Measurements from ENCODE around the gene TRIP10.
"Not testable (repeated sequence)": the region's sequence is repeated elsewhere in the genome, so short reads cannot be mapped to it uniquely, and the experiment has no call there.

TRIP10 gene

GRCh38 chr19:6700586-6701316, 38.7 kb upstream of the TRIP10 start:
- H3K4me3 ChIP-seq (ENCODE audit: low read length in 2 of 2): no peak overlapping the region

GRCh38 chr19:6705931-6706632, 33.4 kb upstream of the TRIP10 start:
- Histone ChIP-seq H3K36me3 (ENCODE audit: control insufficient read depth in 2 of 2, insufficient read depth in 2 of 2, low read length in 2 of 2) (no peaks in the 10 kb centered on the region), H3K27me3 (ENCODE audit: control insufficient read depth in 1 of 2, insufficient read depth in 2 of 2, low read length in 2 of 2) (peaks cover 6 to 14% of the 10 kb centered on the region in 2 donors), H3K4me1 (ENCODE audit: control insufficient read depth, insufficient read depth, low read length) (no peaks in the 10 kb centered on the region), H3K4me3 (ENCODE audit: low read length in 2 of 2) (no peak overlapping the region), H3K9me3 (ENCODE audit: control insufficient read depth in 2 of 2, low read length in 2 of 2) (no peaks in the 10 kb centered on the region), H3K27ac (ENCODE audit: low read length) (no peak overlapping the region), H3K9ac (ENCODE audit: low read length in 2 of 2) (no peak overlapping the region)

More at GRCh38 chr19:6700586-6701316, 38.7 kb upstream of the TRIP10 start:
- Histone ChIP-seq H3K4me1 (ENCODE audit: control insufficient read depth, insufficient read depth, low read length) (no peaks in the 10 kb centered on the region), H3K9ac (ENCODE audit: low read length in 2 of 2) (no peak overlapping the region), H3K27ac (ENCODE audit: low read length) (no peak overlapping the region), H3K27me3 (ENCODE audit: control insufficient read depth in 1 of 2, insufficient read depth in 2 of 2, low read length in 2 of 2) (peaks cover 0 to 4% of the 10 kb centered on the region in 2 donors), H3K36me3 (ENCODE audit: control insufficient read depth in 2 of 2, insufficient read depth in 2 of 2, low read length in 2 of 2) (no peaks in the 10 kb centered on the region), H3K9me3 (ENCODE audit: control insufficient read depth in 2 of 2, low read length in 2 of 2) (no peaks in the 10 kb centered on the region)

DNA sequence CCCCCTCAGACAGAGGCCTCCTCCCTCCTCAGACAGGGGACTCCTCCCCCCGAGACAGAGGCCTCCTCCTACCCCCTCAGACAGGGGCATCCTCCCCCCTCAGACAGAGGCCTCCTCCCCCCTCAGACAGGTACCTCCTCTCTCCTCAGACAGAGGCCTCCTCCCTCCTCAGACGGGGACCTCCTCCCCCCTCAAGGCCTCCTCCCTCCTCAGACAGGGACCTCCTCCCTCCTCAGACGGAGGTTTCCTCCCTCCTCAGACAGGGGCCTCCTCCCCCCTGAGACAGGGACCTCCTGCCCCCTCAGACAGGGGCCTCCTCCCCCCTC, 32.9 kb upstream of the TRIP10 start:
- H3K4me3 ChIP-seq (ENCODE audit: low read length in 2 of 2): no peak overlapping the region
- H3K36me3 ChIP-seq (ENCODE audit: control insufficient read depth in 2 of 2, insufficient read depth in 2 of 2, low read length in 2 of 2): no peaks in the 10 kb centered on the region
- no peak overlapping the region for H3K27ac ChIP-seq (ENCODE audit: low read length)
- H3K9ac ChIP-seq (ENCODE audit: low read length in 2 of 2): no peak overlapping the region
- H3K4me1 ChIP-seq (ENCODE audit: control insufficient read depth, insufficient read depth, low read length): no peaks in the 10 kb centered on the region
- no peaks in the 10 kb centered on the region for H3K9me3 ChIP-seq (ENCODE audit: control insufficient read depth in 2 of 2, low read length in 2 of 2)
- H3K27me3 ChIP-seq (ENCODE audit: control insufficient read depth in 1 of 2, insufficient read depth in 2 of 2, low read length in 2 of 2): peaks cover 9 to 17% of the 10 kb centered on the region in 2 donors

DNA sequence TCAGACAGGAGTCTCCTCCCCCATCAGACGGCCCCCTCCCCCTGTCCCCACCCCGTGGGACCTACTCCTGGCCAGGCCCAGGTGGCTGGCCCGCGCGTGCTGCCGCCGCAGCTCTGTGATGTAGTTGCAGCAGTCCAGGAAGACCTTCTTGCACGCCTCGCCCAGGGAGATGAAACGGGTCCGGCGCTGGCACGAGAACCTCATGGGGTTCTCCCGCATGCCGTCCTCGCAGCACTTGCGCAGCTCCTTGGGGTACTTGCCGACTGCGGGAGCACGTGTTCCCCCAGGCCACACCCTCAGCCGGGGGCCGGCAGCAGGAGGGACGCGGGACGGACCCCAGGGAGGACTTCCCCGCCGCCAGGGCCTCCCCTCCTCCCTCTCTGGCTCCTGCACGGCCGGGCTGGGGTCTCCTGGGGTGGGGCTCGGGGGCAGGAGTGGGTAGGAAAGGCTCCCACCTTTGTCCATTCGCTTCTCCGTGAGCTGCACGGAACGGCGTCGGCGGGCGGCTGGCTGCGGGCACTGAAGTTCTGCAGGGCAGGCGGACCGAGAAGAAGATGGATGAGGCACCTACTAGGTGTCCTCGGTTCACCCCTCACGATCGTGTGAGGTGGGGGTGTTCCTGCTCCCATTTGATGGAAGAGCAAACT, 32.3 kb upstream of the TRIP10 start:
- Histone ChIP-seq H3K36me3 (ENCODE audit: control insufficient read depth in 2 of 2, insufficient read depth in 2 of 2, low read length in 2 of 2) (no peaks in the 10 kb centered on the region), H3K4me1 (ENCODE audit: control insufficient read depth, insufficient read depth, low read length) (no peaks in the 10 kb centered on the region), H3K27ac (ENCODE audit: low read length) (no peak overlapping the region), H3K4me3 (ENCODE audit: low read length in 2 of 2) (no peak overlapping the region), H3K9ac (ENCODE audit: low read length in 2 of 2) (no peak overlapping the region), H3K27me3 (ENCODE audit: control insufficient read depth in 1 of 2, insufficient read depth in 2 of 2, low read length in 2 of 2) (peaks cover 13 to 20% of the 10 kb centered on the region in 2 donors), H3K9me3 (ENCODE audit: control insufficient read depth in 2 of 2, low read length in 2 of 2) (no peaks in the 10 kb centered on the region)

DNA sequence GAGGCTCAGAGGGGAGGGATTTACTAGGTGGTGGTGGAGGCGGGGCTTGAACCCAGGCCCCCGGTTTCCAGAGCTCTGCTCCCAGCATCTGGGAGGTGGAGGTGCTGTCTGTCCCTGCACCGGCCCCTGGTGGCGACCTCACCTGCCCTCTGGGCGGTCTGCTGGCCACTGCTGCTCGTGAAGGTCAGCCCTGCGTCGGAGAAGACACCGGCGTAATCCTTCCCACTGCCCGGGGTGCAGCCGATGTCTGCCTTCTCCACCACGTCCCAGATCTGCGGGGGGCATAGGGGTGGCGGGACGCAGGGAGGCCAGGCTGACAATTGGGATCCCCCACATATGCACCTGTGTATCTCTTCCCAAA, 31.8 kb upstream of the TRIP10 start:
- H3K27me3 ChIP-seq (ENCODE audit: control insufficient read depth in 1 of 2, insufficient read depth in 2 of 2, low read length in 2 of 2): peaks cover 15 to 23% of the 10 kb centered on the region in 2 donors
- H3K9me3 ChIP-seq (ENCODE audit: control insufficient read depth in 2 of 2, low read length in 2 of 2): no peaks in the 10 kb centered on the region
- no peak overlapping the region for H3K4me3 ChIP-seq (ENCODE audit: low read length in 2 of 2)
- H3K36me3 ChIP-seq (ENCODE audit: control insufficient read depth in 2 of 2, insufficient read depth in 2 of 2, low read length in 2 of 2): no peaks in the 10 kb centered on the region
- H3K27ac ChIP-seq (ENCODE audit: low read length): no peak overlapping the region
- H3K4me1 ChIP-seq (ENCODE audit: control insufficient read depth, insufficient read depth, low read length): no peaks in the 10 kb centered on the region
- no peak overlapping the region for H3K9ac ChIP-seq (ENCODE audit: low read length in 2 of 2)

GRCh38 chr19:6708346-6708745, 31.1 kb upstream of the TRIP10 start:
- peaks cover 17 to 23% of the 10 kb centered on the region in 2 donors for H3K27me3 ChIP-seq (ENCODE audit: control insufficient read depth in 1 of 2, insufficient read depth in 2 of 2, low read length in 2 of 2)
- no peaks in the 10 kb centered on the region for H3K9me3 ChIP-seq (ENCODE audit: control insufficient read depth in 2 of 2, low read length in 2 of 2)
- no peak overlapping the region for H3K9ac ChIP-seq (ENCODE audit: low read length in 2 of 2)
- H3K27ac ChIP-seq (ENCODE audit: low read length): no peak overlapping the region
- no peaks in the 10 kb centered on the region for H3K4me1 ChIP-seq (ENCODE audit: control insufficient read depth, insufficient read depth, low read length)
- no peaks in the 10 kb centered on the region for H3K36me3 ChIP-seq (ENCODE audit: control insufficient read depth in 2 of 2, insufficient read depth in 2 of 2, low read length in 2 of 2)
- no peak overlapping the region for H3K4me3 ChIP-seq (ENCODE audit: low read length in 2 of 2)

DNA sequence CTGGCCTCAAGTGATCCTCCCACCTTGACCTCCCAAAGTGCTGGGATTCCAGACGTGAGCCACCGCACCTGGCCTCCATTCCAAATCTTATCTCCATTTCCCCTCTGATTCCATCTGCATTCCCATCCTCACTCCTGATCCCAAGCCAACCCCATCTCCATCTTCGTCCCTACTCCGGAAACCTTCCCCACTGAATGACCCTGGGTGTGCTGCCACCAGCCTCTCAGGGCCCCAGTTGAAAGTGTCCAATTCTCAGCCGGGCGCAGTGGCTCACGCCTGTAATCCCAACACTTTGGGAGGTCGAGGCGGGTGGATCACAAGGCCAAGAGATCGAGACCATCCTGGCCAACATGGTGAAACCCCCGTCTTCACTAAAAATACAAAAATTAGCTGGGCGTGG, 30.6 kb upstream of the TRIP10 start:
- H3K27me3 ChIP-seq (ENCODE audit: control insufficient read depth in 1 of 2, insufficient read depth in 2 of 2, low read length in 2 of 2): peaks cover 17 to 23% of the 10 kb centered on the region in 2 donors
- not testable (repeated sequence) for H3K9me3 ChIP-seq (ENCODE audit: control insufficient read depth in 2 of 2, low read length in 2 of 2); H3K27ac ChIP-seq (ENCODE audit: low read length); H3K4me1 ChIP-seq (ENCODE audit: control insufficient read depth, insufficient read depth, low read length); H3K36me3 ChIP-seq (ENCODE audit: control insufficient read depth in 2 of 2, insufficient read depth in 2 of 2, low read length in 2 of 2); H3K9ac ChIP-seq (ENCODE audit: low read length in 2 of 2); H3K4me3 ChIP-seq (ENCODE audit: low read length in 2 of 2)

DNA sequence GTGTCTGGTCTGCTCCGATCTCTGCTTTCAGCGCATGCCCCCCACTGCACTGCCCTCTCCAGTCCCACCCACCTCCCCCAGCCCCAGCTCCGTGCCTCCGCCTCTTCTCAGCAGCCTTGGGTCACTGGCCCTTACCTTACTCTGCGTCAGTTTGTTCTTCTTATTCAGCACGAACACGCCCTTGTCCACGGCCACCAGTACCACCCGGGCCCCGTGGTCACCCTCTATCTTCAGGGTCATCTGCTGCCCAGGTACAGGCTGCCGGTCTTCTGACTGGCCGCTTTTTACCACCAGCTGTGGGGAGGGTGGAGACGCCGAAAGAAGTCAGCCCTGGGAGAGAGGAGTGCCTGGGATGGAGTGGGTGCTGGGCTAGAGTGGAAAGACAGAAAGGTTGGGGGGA, 29.9 kb upstream of the TRIP10 start:
- Histone ChIP-seq H3K4me3 (ENCODE audit: low read length in 2 of 2) (no peak overlapping the region), H3K27me3 (ENCODE audit: control insufficient read depth in 1 of 2, insufficient read depth in 2 of 2, low read length in 2 of 2) (peaks cover 19 to 23% of the 10 kb centered on the region in 2 donors), H3K9ac (ENCODE audit: low read length in 2 of 2) (no peak overlapping the region), H3K9me3 (ENCODE audit: control insufficient read depth in 2 of 2, low read length in 2 of 2) (no peaks in the 10 kb centered on the region), H3K36me3 (ENCODE audit: control insufficient read depth in 2 of 2, insufficient read depth in 2 of 2, low read length in 2 of 2) (no peaks in the 10 kb centered on the region), H3K27ac (ENCODE audit: low read length) (no peak overlapping the region), H3K4me1 (ENCODE audit: control insufficient read depth, insufficient read depth, low read length) (no peaks in the 10 kb centered on the region)

- H3K4me1 ChIP-seq (ENCODE audit: control insufficient read depth, insufficient read depth, low read length): no peaks in the 10 kb centered on the region
- no peak overlapping the region for H3K9ac ChIP-seq (ENCODE audit: low read length in 2 of 2)
- no peak overlapping the region for H3K27ac ChIP-seq (ENCODE audit: low read length)
- H3K9me3 ChIP-seq (ENCODE audit: control insufficient read depth in 2 of 2, low read length in 2 of 2): no peaks in the 10 kb centered on the region
- H3K27me3 ChIP-seq (ENCODE audit: control insufficient read depth in 1 of 2, insufficient read depth in 2 of 2, low read length in 2 of 2): peaks cover 21 to 23% of the 10 kb centered on the region in 2 donors
- no peaks in the 10 kb centered on the region for H3K36me3 ChIP-seq (ENCODE audit: control insufficient read depth in 2 of 2, insufficient read depth in 2 of 2, low read length in 2 of 2)
- H3K4me3 ChIP-seq (ENCODE audit: low read length in 2 of 2): no peak overlapping the region
Measured at GRCh38 chr19:6710273-6711077, 29.0 kb upstream of the TRIP10 start.

- Histone ChIP-seq H3K27me3 (ENCODE audit: control insufficient read depth in 1 of 2, insufficient read depth in 2 of 2, low read length in 2 of 2) (peaks cover 21 to 23% of the 10 kb centered on the region in 2 donors), H3K9ac (ENCODE audit: low read length in 2 of 2) (no peak overlapping the region), H3K36me3 (ENCODE audit: control insufficient read depth in 2 of 2, insufficient read depth in 2 of 2, low read length in 2 of 2) (no peaks in the 10 kb centered on the region), H3K4me3 (ENCODE audit: low read length in 2 of 2) (no peak overlapping the region), H3K27ac (ENCODE audit: low read length) (no peak overlapping the region), H3K9me3 (ENCODE audit: control insufficient read depth in 2 of 2, low read length in 2 of 2) (no peaks in the 10 kb centered on the region), H3K4me1 (ENCODE audit: control insufficient read depth, insufficient read depth, low read length) (no peaks in the 10 kb centered on the region)
Measured at GRCh38 chr19:6711078-6711361, 28.5 kb upstream of the TRIP10 start.

Measured in stomach smooth muscle (tissue), 2 donors.